Aorta (tissue), 5 donors: ENCODE results near the gene C6orf120. TPM values are rescaled to one million over a fixed set of nuclear protein-coding genes. Genes with fewer than 3 reads are reported as not detected.

Experiments used
- ATAC-seq: fragments of 200-7000 bp; cut with Tn5 transposase; one replicate; pipeline ENCODE4 v1.9.1; 2022; ENCODE audit warnings: moderate library complexity; ENCODE audit not compliant: low FRiP score
- DNase-seq, 2 donors: peaks; one replicate each; pipeline ENCODE4 v3.0.0-alpha.2; 2020
- H3K27ac ChIP-seq, 2 donors: one replicate each; pipeline ENCODE4 v1.5.1; 2013; ENCODE audit warnings: low read length in 2 of 2, mild to moderate bottlenecking in 2 of 2, moderate library complexity in 2 of 2, control low read depth in 1 of 2, inconsistent platforms in 1 of 2, low read depth in 1 of 2
- H3K27me3 ChIP-seq, 2 donors: one replicate each; pipeline ENCODE4 v1.6.1; 2013; ENCODE audit warnings: control low read depth in 1 of 2, low read length in 1 of 2, mild to moderate bottlenecking in 1 of 2, moderate library complexity in 1 of 2; ENCODE audit not compliant: insufficient read depth in 2 of 2, control insufficient read depth in 1 of 2
- H3K36me3 ChIP-seq, 2 donors: one replicate each; pipeline ENCODE4 v1.6.1; 2013; ENCODE audit warnings: control low read depth in 1 of 2, low read length in 1 of 2, mild to moderate bottlenecking in 1 of 2; ENCODE audit not compliant: insufficient read depth in 2 of 2, control insufficient read depth in 1 of 2
- H3K4me1 ChIP-seq, 2 donors: one replicate each; pipeline ENCODE4 v1.6.1; 2013; ENCODE audit warnings: low read length in 2 of 2, control low read depth in 1 of 2, mild to moderate bottlenecking in 1 of 2, moderate library complexity in 1 of 2; ENCODE audit not compliant: insufficient read depth in 2 of 2, control insufficient read depth in 1 of 2
- H3K4me3 ChIP-seq, 2 donors: one replicate each; pipeline ENCODE4 v1.5.1; 2013; ENCODE audit warnings: low read length in 2 of 2, control low read depth in 1 of 2, mild to moderate bottlenecking in 1 of 2
- H3K9me3 ChIP-seq: one replicate; pipeline ENCODE4 v1.6.1; 2013; ENCODE audit warnings: mild to moderate bottlenecking, low read length; ENCODE audit not compliant: control insufficient read depth
- WGBS, 2 donors: extraction: QIAGEN DNeasy Blood & Tissue Kit; methylation state at CpG; one replicate each; pipeline ENCODE4 v1.1.7; 2013; 5-methylcytosine and 5-hydroxymethylcytosine counted together
- intact Hi-C, 2 donors: fragments of 100-400 bp; cut with DNase I; formaldehyde crosslinking; loops; one replicate each; pipeline versions ENCODE4 v1.14.2 to v1.15.0; 2022
- polyA plus RNA-seq, 2 donors: library from polyadenylated mRNA; stranded (reverse); fragments of 200-250 nt; gene quantifications; one replicate each; pipeline ENCODE4 v1.2.3, GENCODE V29; 2013
- total RNA-seq, 2 donors: library from RNA; stranded (reverse); fragmentation: NEBNext Ultra II Directional; extraction: Animal tissue kit (Norgen Biotek cat#: 25700); gene quantifications; one replicate each; pipeline ENCODE4 v1.2.1, GENCODE V29; 2021
- donor health status: healthy with polysubstance abuse.
- donor health status: Bipolar disorder and iron deficiency.
- donor health status: DM: no; HTN: no; CAD: no.
- donor health status: DM: no; HTN: no; CAD: no.
- donor health status: DM: yes; HTN: yes; CAD: no.

Gene C6orf120
- total and polyA plus RNA-seq, 4 donors, result 7.9 to 20.6 (median 13.6) TPM

- Histone ChIP-seq H3K9me3 (no peaks in the 10 kb centered on the region), H3K4me3 (peak overlapping the region; percentile 43 to 97), H3K4me1 (no peaks in the 10 kb centered on the region), H3K36me3 (no peaks in the 10 kb centered on the region), H3K27me3 (no peaks in the 10 kb centered on the region), H3K27ac (peak overlapping the region in 1 of 2 donors; percentile 94)
- ATAC-seq (peak; percentile 63), DNase-seq (peak; percentile 69 to 87)
- WGBS, 2 donors, result 33 to 36% methylated on average over 29 of the region's 29 CpGs
- intact Hi-C loops, result no loop called here
These were observed 23.5 kb downstream of the C6orf120 start for GRCh38 chr6:169725125-169726048.

GRCh38 chr6:169726049-169726400 lies 24.1 kb downstream of the C6orf120 start:
- no peaks in the 10 kb centered on the region for H3K36me3 ChIP-seq

GRCh38 chr6:169726963-169727362 lies 25.0 kb downstream of the C6orf120 start:
- Histone ChIP-seq H3K27me3 (no peaks in the 10 kb centered on the region), H3K27ac (no peak overlapping the region), H3K36me3 (no peaks in the 10 kb centered on the region), H3K4me3 (no peak overlapping the region), H3K9me3 (no peaks in the 10 kb centered on the region), H3K4me1 (no peaks in the 10 kb centered on the region)
- intact Hi-C loops, result no loop called here
- no peak for DNase-seq
- ATAC-seq, result no peak

More at GRCh38 chr6:169726049-169726400, 24.1 kb downstream of the C6orf120 start:
- Histone ChIP-seq H3K27me3 (no peaks in the 10 kb centered on the region), H3K4me1 (no peaks in the 10 kb centered on the region), H3K9me3 (no peaks in the 10 kb centered on the region), H3K27ac (no peak overlapping the region), H3K4me3 (no peak overlapping the region)
- 93 to 99% methylated on average over 1 of the region's 1 CpG for WGBS, 2 donors
- ATAC-seq (no peak), DNase-seq (no peak)
- intact Hi-C loops, result no loop called here

GRCh38 chr6:169729961-169730360 lies 28.0 kb downstream of the C6orf120 start:
- Histone ChIP-seq H3K36me3 (no peaks in the 10 kb centered on the region), H3K27ac (no peak overlapping the region), H3K27me3 (no peaks in the 10 kb centered on the region), H3K9me3 (no peaks in the 10 kb centered on the region), H3K4me1 (no peaks in the 10 kb centered on the region), H3K4me3 (no peak overlapping the region)
- ATAC-seq, result no peak
- intact Hi-C loops, result no loop called here
- no peak for DNase-seq

DNA sequence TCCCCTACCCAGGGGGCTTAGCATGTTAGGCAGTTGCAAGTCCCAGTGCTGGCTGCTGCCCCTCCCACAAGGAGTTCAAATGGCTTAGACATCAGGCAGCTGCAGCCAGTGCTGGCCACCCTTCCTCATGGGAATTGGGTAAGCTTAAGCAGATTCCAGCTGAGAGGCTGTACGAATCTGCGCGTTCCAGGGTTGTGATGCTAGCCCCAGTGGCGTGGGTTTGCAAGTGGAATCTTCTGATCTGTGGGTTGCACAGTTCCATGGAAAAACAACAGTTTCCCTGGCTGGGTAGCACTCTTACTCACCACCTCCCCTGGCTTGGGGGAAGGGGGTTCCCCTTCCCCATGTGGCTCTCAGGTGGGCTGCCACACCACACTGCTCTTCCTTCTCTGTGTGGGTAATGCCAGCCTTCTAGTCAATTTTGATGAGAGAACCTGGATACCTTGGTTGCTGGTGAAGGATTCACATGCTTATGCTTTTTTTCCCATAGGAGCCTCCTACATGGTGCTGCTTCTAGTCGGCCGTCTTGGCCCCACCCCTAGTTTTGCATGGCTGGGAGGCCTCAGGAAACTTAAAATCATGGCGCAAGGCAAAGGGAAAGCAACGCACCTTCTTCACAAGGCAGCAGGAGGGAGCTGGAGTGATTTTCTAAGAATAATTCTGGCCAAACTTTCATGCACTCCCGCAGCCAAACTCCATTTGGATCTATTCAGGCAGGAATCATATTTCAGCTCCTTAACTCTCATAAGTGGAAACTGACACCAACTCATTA lies 36.5 kb downstream of the C6orf120 start:
- intact Hi-C loops, result no loop called here
- Histone ChIP-seq H3K4me3 (no peak overlapping the region), H3K4me1 (no peaks in the 10 kb centered on the region), H3K27ac (no peak overlapping the region), H3K27me3 (no peaks in the 10 kb centered on the region), H3K9me3 (no peaks in the 10 kb centered on the region), H3K36me3 (no peaks in the 10 kb centered on the region)
- 51 to 59% methylated on average over 9 of the region's 9 CpGs for WGBS, 2 donors
- ATAC-seq (no peak), DNase-seq (no peak)

DNA sequence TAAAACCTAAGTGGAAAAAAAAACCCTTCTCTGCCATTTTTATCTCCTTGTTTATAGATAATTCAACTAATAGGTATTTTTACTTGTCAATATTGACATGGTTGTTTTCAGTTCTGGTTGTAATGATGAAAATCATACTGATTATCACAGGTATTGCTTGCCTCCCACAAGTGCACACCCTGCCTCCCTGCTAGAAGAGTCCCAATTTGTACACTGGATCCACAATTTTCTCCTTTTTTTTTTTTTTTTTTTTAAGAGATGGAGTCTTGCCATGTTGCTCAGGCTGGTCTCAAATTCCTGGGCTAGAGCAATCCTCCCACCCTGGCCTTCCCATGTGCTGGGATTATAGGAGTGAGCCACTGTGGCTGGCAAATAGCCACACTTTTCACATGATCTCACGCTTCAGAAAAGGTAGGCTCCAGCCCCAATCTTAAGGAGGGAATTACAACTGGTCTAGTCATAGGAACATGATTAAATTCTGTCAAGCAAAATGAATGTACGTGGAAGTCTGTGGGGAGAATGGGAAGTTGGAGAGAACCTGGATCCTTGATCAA lies 37.1 kb downstream of the C6orf120 start:
- Histone ChIP-seq H3K4me1 (no peaks in the 10 kb centered on the region), H3K36me3 (no peaks in the 10 kb centered on the region), H3K4me3 (no peak overlapping the region), H3K27me3 (no peaks in the 10 kb centered on the region), H3K9me3 (no peaks in the 10 kb centered on the region), H3K27ac (no peak overlapping the region)
- 84 to 87% methylated on average over 2 of the region's 2 CpGs for WGBS, 2 donors
- no peak for DNase-seq
- intact Hi-C loops, result no loop called here
- ATAC-seq, result no peak

DNA sequence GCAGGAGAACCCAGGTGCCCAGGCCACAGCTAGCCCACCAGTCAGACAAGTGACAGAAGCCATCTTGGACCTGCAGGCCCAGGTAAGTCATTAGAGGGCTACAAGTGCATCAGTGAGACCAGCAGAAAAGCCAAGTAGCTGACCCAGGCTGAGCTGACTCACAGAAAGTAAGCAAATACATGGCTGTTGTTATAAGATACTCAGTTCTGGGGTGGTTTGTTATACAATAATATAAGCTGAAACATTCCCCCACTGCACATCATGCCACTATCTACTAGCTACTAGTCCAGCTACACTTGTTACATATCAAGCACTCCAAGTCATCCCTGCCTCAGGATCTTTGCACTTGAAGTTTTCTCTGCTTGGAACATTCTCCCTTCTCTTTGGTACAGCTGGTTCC lies 39.4 kb downstream of the C6orf120 start:
- intact Hi-C loops, result no loop called here
- no peak overlapping the region for H3K27ac ChIP-seq
- H3K4me3 ChIP-seq, result no peak overlapping the region

GRCh38 chr6:169745405-169745804 lies 43.5 kb downstream of the C6orf120 start:
- DNase-seq (no peak), ATAC-seq (no peak)
- no peaks in the 10 kb centered on the region for H3K27me3 ChIP-seq
- H3K27ac ChIP-seq, result no peak overlapping the region
- no peak overlapping the region for H3K4me3 ChIP-seq
- H3K4me1 ChIP-seq, result peaks cover 0 to 5% of the 10 kb centered on the region in 2 donors
- H3K36me3 ChIP-seq, result no peaks in the 10 kb centered on the region
- no peaks in the 10 kb centered on the region for H3K9me3 ChIP-seq
- intact Hi-C loops, result no loop called here
- WGBS, 2 donors, result 84 to 93% methylated on average over 3 of the region's 3 CpGs

More for the DNA sequence above, 39.4 kb downstream of the C6orf120 start:
- no peak for ATAC-seq
- no peak for DNase-seq
- Histone ChIP-seq H3K27me3 (no peaks in the 10 kb centered on the region), H3K9me3 (no peaks in the 10 kb centered on the region), H3K4me1 (no peaks in the 10 kb centered on the region), H3K36me3 (no peaks in the 10 kb centered on the region)
